NCI-H1694 treated with DMSO at 0.1 percent for 48 hours (cell line): Measurements from ENCODE around the gene ANKRD39.

ENCODE experiments used
- DNase-seq: peaks from one replicate; lab custom pipeline; 2025; lab: John Stamatoyannopoulos, UW

ANKRD39 gene

DNA sequence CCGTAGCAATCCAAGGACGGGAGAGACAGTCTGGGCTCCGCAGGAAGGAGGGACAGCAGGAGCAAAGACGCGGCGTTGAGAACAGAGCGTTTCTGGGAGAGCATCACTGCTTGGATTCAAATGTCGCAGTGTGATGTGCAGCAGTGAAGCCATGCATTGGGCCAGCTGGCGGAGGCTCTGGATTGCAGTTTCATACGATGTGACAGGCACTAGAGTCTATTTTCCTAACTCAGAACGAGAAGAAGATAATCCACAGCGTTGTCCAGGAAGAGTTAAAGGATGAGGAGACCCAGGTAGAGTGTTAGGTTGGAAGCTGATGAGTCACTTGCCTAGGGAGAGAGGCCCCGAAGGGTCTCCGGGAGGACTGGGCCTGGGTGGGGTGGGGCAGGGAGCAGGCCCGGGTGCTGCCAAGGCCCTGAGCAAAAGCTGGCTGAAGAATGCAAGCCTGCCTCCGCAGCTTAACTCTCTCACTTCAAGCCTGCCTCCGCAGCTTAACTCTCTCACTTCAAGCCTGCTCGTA lies 29.7 kb upstream of the ANKRD39 start:
- no peak for DNase-seq

DNA sequence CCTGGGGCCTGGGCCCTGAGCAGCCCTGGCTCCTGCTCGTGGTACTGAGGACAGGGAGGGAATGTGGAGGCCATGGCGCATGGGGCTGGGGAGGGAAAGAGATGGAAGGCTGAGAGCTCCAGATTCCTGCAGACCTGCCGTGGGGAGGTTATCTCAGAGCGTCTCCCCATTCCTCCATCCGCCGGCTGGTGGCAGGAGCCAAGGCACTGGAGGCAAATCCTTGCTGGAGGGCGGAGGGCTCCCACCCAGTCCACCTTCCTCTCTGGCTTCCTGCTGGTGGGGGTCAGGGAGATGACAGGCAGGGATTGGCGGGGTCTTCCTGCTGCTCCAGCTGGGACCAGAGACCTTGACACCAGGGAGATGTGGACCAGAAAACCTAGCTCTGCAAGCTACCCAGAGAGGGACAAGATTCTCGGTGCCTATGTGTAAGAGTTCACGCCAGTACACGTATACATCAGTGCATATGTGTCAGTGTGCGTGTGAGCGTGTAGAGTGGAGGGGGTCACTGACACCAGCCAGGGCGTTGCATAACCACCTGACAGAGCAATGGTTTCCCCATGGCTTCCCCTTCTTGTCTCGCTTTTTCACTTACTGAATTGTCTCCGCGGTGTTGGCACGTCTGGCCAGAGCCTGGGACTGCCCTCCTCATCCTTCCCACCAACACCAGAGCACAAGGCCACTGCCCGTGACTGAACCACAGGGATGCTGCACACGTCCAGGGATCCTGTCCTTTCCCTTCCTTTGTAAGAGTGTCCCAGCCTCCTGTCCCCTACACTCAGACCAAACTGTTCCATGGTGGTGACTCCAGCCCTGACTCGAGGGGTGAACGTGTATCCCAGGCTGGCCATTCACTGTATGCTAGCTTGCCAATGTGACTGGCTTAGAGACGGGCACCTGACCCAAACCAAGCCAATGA lies 27.9 kb upstream of the ANKRD39 start:
- DNase-seq = no peak

DNA sequence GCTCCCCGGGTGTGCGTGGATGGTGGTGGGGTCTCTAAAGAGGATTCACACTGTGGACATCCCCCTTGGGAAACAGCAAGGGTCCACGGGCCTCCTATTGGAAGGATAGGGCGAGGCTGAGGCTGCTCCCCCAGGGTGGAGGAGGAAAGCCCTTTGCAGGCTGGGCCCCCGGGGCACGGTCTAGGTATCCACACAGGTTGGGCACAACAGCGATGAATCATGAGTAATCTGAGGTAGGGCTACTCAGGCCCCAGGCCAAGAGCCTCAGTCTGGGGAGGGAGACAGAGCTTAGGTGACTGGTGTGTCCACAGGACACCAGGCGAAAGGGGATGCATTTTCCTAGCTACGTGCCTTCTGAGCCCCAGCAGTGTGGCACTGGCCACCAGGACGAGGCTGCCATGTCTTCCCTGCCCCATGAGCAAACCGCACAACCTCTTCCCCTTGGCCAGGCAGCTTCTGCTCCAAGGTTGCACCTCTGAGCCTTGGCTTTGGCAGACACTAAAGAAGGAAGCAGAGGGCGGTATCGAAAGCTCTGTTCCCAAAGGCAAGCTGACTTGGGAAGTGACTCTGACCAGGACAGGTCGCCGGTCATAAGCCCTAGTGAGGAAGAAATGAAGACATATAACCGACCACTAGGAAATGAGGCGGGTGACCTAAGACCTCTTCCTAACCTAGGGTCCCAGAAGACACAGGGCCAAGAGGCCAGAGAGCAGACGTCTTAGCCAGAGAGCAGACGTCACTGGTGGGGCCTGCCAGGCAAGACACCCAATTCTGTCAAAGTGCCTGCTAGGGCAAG lies 26.7 kb upstream of the ANKRD39 start:
- no peak for DNase-seq

DNA sequence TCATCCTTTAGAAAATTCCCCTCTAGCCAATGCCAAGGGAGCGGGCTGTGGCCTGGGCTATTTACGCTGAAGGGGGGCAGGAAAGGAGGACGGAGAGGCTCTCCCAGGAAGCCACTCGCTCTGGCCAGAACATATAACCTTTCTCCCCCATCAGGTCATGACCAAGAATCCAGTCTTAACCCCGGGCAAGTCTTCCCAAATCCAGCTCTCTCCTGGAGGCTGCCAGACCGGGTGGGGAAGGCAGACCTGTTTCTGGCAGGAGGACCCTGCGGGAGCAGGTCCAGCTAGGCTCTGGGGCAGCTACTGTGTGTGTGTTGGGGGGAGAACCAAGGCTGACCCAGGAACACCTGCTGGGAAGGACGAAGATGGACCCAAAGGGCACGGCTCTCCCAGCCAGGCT lies 25.5 kb upstream of the ANKRD39 start:
- no peak for DNase-seq

DNA sequence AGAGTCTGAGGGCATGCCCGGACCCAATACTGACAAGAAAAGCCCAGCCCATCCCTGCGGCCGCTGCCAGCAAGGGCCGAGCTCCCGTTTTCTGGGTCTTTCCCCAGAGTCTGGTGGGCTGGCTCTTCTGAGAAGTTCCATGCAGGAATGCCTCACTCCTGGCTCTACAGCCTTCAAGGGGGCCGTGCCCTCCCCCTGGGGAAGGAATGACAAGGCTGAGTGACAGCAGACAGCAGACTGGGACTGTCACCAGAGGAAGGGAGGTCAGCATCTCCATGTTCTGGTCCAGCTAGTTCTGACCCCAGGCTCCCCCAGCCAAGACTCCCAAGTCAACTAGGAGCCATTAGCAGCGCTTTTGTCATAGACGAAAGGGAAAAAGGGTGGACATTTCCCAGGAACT lies 25.1 kb upstream of the ANKRD39 start:
- DNase-seq = no peak

DNA sequence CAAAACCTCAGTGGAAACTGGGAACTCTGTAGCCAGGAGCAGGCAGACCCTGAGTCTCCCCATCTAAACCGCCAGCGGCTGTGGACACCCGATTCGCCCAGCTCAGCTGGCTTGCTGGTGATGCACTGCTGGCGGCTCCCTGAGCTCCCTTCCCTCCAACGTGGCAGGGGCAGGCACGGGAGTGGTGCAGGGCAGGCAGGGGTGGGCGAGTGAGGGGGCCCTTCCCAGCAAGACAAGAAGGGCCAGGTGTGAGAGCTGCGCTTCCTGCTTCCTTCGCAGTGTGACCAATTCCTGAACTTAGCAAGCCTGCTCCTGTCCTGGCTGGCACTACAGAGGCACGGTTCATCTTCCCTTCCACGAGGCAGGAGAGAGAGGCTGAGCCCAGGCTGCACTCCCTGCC lies 24.4 kb upstream of the ANKRD39 start:
- DNase-seq = no peak

DNA sequence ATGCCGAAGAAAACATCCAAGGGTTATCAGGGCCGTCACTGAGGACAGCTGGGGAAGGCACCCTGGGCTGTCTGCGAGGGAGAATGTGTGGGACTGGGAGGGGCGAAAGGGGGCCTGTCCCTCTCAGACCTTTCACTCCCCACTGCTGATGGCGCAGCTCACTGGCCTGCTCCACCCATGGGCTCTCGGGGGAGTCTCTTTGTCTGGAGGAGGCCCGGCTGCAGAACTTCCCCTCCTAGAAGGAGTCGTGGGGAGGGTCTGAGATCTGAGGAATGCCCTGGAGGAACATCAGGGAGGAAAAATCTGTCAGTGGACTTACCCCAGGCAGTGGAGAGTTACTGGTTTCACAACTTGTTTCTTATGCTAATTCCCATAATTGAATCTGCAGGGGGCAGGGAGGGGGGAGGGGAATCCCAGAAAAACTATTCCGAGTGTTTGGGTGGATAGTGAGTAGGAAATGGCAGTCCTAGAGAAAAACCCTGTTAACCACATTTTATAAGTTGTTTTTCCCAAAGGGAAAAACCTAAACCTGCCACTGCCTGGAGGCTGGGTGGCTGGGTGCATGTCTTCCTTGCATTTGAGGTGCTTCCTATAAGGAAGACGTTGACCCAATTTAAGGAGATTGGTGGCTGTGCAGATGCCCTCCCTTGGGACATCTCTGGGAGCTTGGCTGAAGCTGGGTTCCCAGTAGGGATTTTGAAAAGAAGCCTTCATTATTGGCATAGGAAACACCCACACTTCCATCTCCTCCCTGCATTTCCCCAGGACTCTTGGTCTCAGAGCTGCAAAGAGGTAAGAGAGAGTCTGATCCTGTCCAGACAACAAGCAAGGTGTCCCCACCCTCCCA lies 23.8 kb upstream of the ANKRD39 start:
- no peak for DNase-seq

DNA sequence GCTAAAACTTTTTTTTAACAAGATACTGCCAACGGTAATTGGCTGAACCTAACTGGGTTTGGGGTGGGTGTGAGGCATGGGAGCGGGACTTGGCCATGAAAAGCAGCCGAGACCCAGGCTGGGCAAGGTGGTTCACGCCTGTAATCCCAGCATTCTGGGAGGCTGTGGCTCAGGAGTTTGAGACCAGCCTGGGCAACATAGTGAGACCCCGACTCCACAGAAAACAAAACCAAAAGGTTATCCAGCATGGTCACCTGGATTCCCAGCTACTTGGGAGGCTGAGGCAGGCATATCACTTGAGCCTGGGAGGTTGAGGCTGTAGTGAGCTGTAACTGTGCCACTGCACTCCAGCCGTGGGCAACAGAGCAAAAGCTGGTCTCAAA lies 23.1 kb upstream of the ANKRD39 start:
- no peak for DNase-seq

DNA sequence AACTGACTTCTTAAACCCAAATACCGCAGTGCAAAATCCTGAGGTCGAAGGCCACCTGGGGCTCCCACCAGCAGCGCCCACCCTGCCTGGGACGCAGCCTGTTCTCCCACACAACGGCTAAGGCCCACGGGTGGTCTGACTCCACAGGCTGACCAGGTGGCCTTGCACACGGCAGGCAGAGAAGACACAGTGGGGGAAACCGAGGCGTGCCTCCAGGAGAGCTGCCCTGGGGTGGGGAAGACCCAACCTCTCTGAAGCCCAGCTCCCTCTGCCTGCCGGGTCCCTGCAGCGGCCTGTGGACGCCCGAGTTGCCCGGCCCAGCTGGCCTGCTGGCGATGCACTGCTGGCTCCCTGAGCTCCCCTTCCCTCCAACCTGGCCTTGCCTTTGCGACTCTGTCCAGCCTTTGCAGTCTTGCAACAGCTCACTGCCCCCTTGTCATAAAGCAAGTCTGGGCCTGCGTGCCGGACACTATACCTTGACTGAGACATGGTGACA lies 21.8 kb upstream of the ANKRD39 start:
- DNase-seq = no peak

DNA sequence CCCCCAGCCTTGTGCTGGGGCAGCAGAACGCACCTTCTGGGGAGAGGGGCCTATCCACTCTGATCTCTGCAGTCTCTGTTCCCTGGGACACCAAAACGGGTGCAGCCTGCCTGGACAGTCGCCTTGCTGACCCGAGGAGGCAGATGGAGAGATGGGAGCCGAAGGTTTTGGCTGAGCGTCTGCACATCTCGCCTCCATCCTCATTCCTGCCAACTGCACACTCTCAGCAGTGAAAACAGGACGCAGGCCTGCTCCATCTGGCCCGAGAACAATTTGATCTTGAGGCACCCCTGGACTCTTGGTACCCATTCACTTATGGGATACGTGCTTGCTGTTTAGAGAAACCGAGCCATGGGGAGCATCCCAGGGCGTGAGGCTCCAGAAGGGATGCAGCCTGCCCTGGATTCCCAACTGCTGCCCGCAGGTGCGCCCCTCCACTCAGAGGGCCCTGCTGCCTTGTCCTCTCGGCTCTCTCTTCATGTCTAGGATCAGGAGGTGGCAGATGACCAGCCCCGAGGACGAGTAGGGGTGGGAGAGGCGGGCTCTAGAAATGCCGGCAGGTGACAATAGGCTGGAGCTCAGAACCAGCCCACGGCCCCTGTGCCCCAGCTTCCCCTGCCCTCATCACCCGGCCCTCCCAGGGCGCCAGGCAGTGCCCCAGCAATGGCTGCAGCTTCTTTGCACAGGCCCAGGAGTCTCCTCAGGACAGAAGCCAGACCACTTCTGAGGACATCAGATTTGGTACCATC lies 21.2 kb upstream of the ANKRD39 start:
- no peak for DNase-seq

DNA sequence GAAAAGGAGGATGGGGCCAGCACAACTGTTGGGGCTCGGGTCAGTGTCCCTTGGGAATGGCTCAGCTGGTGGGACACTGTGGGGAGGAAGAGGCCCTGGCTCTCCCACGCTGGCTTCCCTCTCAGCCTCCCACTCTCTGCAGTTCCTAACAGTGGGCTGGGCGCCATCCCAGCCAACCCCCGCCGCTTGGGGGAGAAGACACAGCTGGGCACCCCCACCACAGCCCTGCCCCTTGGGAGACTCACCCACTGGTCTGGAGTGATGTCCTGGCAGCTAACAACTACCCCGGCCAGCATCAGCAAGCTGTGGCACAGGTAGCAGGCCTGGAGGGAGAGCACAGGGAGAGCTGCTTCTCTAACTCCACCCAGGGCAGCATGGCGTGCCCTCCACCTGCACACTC lies 20.4 kb upstream of the ANKRD39 start:
- DNase-seq = no peak

DNA sequence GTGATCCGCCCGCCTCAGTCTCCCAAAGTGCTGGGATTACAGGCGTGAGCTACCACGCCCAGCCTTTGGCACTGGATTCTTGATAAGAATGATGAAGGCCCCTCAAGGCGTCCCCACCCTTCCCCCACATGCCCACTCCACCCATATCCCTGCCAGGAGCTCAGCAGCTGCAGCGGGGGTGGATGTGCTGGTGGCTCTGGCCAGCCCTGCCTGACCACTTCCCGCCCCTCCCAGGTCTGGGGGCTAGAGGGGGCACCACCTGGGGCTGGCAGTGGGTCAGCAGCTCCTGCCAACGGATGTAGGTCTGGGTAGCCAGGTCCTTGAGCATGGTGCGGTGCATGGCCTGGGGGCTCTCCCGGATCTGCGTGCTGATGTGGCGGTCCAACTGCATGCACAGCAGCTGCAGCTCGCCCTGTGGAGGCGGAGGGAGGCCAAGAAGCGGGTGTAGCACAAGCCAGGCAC lies 19.8 kb upstream of the ANKRD39 start:
- DNase-seq = no peak

DNA sequence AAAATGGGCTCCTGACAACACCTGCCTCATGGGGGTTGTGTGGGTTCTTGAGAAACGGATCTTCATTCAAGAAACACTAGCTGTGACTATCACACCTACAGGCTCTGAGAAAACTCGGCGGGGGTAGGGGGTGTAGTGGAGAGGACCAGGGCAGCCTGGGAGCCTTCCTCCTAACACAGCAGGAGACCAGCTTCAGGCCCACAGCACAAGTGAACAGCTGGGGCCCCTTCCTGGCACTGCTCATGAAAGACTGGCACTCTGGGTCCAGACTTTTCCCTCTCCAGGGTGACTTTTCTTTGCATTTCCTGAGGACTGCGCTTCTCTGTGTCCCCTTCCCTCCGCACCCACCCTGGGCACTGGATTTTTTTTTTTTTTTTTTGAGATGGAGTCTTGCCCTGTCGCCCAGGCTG lies 19.2 kb upstream of the ANKRD39 start:
- no peak for DNase-seq

DNA sequence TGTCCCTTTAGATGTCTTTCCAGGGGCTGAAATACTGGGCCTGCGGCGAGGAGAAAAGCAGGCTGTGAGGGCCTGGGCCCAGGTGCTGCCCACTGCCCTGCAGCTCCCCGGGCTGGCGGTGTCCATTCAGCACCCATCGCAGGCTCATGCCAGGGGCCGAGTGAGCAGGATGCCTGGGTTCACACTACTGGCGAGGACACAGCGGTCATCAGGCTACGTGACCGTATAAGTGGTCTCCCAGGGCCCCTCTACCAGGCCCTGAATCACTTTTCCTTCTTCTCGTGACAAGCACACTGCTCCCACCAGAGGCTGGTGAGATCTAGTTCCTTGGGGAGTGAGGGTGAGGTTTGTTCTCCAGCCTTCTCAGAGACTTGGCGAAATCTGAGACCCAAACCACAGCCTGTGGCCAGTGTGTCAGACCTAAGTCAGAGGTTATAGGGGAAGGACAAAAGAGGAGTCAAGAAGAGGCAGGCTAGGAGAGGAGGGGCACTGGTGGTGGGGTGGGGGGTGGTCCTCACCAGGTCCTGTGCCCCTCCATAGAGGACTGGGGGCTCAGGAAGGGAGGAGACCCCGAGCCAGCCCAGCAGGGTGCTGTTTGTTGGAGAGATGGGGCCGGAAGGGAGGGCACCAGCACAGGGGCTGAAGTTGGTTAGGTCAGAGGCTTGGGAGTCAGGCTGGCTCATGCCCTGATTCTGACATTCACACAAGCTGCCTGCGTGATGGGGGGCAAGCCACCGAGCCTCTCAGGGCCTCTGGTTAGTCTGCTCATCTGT lies 18.6 kb upstream of the ANKRD39 start:
- DNase-seq = no peak

DNA sequence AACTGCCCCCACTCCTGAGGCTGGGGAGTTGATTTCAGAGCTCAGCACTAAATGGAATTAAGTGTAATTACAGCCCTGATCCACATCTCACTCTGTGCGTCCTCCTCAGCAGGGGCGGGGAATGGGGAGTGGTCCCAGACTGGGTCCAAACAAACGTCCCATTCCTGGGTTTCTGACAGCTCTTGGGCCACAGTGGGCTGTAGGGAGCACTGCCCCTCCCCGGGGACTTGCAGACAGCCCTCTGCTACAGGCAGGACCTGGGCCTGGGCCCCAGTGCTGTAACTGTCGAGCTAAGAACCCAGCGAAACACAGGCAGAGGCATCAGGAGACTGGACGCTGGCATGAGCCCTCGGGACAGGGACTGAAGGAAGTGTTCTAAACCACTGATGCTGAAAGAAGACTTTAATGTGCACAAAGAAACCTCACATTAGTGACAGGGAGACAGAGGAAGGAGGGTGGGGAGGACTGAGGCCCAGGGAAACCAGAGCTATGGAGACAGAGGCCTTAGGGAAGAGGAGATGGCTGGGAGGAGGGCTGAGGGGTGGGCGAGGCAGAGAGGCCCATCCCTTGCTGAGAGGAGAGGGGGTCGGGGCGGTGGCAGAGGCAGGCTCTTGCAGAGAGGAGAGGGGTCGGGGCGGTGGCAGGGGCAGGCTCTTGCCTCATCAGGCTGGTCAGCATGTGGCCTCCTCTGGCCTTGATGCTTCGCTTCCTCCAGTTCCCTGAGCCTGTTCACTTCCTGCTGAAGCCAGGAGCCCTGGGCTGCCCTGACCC lies 17.9 kb upstream of the ANKRD39 start:
- no peak for DNase-seq

DNA sequence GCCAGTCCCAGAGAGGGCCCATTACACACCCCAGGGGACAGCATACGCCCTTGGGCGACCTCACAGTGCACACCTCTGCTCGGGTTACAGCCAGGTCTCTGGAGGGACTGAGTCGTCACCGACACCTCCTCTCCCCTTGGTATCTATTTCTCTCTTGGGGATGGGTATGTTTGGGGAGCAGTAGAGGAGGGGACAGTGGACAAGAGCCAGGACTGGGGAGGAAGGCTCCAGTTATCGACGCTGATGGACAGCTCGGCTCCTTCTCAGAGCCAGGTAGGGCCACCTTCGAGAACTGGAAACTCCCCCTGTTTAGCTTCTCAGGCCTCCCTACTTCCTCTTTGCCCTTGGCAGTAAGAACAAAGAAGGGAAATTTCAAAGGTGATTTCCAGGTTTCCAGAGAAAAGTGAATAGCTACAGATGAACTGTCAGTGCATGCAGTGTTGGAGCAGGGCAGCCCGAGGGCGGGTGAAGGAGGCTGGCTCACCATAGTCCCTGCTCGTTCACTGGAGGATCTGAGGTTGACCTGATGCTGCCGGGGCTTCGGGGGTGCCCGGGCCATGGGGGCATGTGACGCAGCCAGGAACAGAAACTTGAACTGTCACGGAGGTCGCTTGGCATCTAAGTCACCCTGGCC lies 16.5 kb upstream of the ANKRD39 start:
- DNase-seq = no peak

DNA sequence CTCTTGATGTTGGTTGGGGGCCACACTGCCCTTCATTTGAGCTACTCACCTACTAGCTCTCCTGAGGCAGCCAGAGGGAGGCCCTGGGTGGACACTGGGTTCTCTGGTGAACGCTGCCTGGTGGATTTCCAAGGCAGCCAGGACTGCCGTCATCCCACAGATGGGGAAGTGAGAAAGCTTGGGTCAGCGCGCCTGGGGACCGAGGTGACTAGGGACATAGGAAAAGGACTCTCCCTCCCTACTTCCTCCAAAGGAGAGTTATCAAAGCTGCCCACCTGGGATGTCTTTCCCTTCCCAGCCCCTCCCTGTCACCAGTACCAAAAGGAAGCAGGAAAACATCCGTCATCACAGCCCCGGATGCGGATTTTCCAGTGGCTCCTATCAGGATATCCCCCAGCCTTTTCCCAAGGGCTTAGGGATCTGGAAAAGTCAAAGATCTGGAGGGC lies 15.9 kb upstream of the ANKRD39 start:
- no peak for DNase-seq

DNA sequence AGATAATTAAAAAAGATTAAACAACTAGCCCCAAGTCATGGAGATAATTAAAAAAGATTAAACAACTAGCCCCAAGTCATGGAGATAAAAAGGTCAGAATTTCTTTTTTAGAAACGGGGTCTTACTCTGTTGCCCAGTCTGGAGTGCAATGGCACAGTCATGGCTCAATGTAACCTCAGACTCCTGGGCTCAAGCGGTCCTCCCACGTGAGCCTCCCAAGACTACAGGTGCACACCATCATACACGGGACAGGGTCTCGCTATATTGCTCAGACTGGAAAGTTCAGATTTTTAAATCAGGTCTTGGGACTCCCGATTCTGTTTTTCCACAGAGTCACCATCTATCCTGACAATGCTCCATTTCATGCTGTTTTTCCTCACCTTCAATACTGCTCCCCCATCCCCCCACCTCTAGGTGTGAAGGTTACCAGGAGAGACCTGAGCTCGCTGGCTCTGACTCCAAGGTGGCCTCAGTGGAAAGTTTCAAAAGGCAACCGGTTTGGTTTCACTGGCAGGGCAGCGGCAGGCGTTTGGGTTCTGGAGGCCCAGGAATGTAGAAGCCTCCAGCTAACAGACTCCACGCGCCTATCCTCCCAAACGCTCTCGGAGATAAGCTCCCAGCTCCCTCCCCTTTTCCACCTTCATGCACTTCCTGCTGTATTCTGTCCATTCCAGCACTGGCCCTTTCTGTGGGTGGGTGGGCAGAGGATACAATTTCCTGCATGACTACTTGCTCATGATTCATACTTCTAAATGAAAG lies 15.0 kb upstream of the ANKRD39 start:
- no peak for DNase-seq
